Measurements from ENCODE around the gene OR2T29.
"Not testable (repeated sequence)": the region's sequence is repeated elsewhere in the genome, so short reads cannot be mapped to it uniquely, and the experiment has no call there.

- not testable (repeated sequence) for TF ChIP-seq CTCF, POLR2A, POLR2AphosphoS5 (IDR thresholded peaks at IDR 0.05)
Measured at GRCh38 chr1:248565530-248566373, 3.2 kb upstream of the OR2T29 start.

Data from breast epithelium (tissue), 3 donors.